GM23248 (cell line): ENCODE measurements around the gene ADM5.

Experiments used
- EZH2 ChIP-seq: fragments of 200-600 bp; sonication (generic); IDR thresholded peaks from 2 replicates; pipeline ENCODE4 v1.6.1; 2018; ENCODE audit warnings: antibody characterized with exemption, mild to moderate bottlenecking; ENCODE audit not compliant: insufficient read depth, poor library complexity, severe bottlenecking
- EZH2phosphoT487 ChIP-seq: fragments of 200-600 bp; sonication (generic); IDR thresholded peaks from 2 replicates; pipeline ENCODE4 v1.6.1; 2018; ENCODE audit warnings: antibody characterized with exemption, moderate library complexity, mild to moderate bottlenecking, low read depth; ENCODE audit not compliant: insufficient read depth

- TF ChIP-seq EZH2 (no peak), EZH2phosphoT487 (no peak)
These were observed 5.6 kb upstream of the ADM5 start for GRCh38 chr19:49683814-49684250.
